Limb (tissue), 2 donors: Measurements from ENCODE around the gene DPP10.

Experiments
- DNase-seq, 2 donors: peaks; one replicate each; pipeline ENCODE4 v3.0.0-alpha.2; 2016; ENCODE audit errors: extremely low spot score in 2 of 2

Gene DPP10

GRCh38 chr2:115122701-115123100 lies 680.3 kb downstream of the DPP10 start:
- DNase-seq, result no peak

DNA sequence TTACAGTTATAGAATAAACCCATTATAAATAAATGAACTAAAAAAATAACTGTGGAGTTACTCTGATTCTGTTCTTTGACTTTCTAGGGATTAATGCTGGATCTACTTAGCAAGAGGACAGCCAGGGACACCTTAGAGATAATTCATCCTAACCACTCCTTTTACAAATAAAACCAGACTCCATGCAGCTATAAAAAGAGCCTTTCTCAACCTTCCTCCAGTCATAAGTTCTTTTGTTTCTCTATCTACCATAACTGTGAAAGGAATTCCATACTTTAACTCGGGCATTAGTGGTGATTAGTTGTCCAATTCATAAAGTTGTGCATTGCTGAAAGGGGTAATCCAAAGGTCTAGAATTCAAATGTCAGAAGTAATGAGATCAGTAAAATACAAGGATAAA lies 682.4 kb downstream of the DPP10 start:
- DNase-seq, result no peak

DNA sequence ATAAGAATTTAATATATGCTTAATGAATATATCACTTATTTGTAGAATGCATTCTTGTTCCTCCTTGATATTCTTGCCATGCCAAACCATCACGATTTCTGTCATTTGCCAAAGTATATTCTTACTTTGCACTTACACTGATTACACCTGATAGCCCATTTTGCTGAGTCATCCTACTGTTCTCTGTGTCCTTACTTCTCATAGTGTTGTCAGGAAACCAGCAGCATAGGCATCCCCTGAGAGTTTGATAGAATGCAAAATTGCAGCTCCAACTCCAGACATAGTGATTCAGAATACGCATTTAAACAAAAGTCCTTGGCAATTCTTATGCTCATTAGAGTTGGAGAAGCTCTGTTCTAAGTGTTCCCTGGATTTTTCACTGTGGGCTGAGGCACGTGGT lies 687.1 kb downstream of the DPP10 start:
- DNase-seq, result no peak

DNA sequence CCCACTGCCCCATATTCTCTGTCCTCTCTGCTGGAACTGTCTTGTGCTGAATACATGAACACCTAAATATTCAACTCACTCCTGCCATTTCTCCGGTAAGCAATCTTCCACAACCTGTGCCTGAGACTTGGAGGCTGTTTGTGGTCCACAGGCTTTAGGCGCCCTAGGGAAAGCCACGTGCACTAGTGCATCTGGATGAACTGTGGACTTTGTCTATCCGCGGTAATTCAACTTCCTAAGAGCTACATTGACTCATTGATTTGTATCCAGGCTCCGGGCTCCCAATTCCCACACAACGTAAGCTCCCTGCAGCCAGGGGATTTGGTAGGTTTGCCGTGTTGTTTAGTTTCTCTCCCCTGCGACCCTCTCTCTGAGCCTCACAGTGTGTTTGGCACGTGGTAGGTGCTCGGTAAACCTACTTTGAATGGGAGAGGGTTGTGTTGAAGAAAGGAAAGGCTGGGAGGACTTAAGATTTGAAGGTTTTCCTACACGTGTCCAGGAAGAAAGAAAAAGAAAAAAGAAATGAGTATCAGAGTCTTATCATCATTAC lies 718.2 kb downstream of the DPP10 start:
- DNase-seq, result no peak

DNA sequence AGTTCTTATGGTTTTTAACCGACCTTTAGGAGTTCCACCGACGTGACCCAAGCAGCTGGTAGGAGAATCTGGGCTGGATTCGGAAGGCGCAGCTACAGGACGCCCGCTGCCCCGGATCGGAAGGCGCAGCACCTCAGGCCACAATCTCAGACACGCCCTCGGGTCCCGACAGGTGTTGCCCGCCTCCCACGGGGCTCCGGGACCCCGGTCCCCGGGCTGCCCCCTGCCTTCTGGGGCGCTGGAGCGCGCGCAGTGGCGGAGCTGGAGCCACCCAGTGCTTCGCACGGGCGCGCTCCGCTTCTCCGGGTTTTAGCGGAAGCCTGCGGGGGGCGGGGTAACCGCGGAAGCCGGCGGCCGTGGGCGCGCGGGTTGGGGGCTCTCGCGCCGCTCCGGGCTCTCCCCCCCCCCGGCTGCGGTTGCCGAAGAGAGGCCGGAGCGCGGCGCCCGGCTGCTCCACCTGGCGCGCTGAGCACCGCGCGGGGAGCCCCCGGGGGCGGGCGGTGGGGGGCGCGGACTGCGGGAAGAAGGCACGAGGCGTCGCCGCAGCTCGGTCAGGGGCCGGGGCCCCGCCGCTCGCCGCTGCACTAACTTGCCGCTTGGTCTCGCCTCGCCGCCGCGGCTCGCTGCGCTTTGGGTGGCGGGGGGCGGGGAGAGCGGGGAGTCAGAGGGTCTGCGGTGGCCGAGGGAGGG lies 718.8 kb downstream of the DPP10 start:
- DNase-seq, result peak; percentile 22 to 89

- peak in 1 of 2 donors; percentile 74 for DNase-seq
Measured at GRCh38 chr2:115161771-115162493, 719.5 kb downstream of the DPP10 start.

DNA sequence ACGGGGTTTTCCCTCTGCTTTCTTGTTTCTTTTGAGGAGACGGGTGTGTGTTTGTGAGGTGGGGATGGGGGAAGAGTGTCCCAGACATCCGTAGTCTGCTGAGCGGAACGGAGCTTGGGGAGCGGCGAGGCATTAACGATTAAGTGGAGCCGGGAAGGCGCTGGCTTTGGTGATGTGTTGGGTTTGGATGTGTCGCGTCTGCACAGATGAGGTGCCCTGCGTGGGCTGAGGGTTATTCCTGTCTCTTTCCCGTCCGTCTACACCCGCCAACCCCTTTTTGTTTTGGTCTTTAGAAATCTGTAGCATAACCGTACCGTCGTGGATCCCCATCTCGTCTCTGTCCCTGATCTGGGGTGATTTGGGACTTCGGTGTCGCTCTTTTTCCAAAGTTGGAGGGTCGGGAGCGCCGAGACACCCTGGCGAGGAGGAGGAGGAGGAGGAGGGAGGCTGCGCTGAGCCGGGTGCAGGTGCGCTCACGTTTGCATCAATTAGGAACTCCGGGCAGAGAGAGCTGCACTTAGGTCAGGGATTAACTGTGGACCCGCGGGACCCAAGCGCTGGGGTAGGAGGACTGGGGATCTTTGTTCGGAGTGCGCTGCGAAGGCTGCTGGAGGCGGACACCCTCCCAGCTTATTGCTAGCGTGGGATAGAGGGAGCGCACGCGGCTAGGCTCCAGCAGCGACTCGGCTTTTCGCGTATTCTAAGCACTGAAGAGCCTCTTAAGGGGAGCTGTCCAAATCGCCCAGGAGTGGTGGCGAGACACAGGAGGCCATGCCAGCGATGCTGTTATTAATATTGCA lies 720.3 kb downstream of the DPP10 start:
- DNase-seq, result peak in 1 of 2 donors; percentile 46

- no peak for DNase-seq
Measured at GRCh38 chr2:115163572-115163971, 721.1 kb downstream of the DPP10 start.

GRCh38 chr2:115165529-115166109 lies 723.2 kb downstream of the DPP10 start:
- peak in 1 of 2 donors; percentile 55 for DNase-seq

GRCh38 chr2:115168457-115168856 lies 726.0 kb downstream of the DPP10 start:
- no peak for DNase-seq

DNA sequence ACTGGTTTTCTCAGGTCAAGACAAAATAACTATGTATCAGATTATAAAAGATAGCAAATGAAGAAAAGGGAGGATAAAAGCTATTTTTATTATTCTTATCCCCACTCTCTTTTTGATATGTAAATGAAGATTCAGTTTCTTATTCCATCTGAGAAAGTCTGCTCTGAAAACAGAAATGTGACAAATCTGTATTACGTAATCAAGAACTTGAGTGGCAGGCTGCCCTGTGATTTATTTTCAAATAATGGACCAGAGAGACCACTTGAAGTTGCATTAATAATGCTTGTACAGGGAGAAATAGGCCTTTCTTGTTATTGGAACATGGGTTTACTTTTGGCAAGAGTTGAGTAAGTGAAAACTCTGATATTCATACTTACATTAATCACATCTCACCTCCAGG lies 727.4 kb downstream of the DPP10 start:
- DNase-seq, result no peak

DNA sequence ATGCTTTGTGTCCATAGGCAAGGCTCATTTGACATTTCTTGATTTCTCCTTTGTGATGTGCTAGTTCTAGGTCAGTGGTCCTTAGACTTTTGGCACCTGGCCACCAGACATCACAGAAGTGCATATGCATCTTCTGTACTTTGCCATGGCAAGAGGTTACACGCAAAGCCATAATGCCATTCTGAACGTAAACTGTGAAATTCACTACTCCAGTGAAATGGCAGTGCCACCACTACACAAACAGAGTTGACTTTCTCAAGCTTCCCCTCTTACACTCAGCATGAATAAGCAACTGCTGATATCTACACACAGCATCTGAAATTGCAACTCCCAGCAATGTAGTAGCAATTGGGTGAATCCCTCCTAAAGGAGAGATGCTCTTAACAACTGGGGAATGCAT lies 729.3 kb downstream of the DPP10 start:
- DNase-seq, result no peak

DNA sequence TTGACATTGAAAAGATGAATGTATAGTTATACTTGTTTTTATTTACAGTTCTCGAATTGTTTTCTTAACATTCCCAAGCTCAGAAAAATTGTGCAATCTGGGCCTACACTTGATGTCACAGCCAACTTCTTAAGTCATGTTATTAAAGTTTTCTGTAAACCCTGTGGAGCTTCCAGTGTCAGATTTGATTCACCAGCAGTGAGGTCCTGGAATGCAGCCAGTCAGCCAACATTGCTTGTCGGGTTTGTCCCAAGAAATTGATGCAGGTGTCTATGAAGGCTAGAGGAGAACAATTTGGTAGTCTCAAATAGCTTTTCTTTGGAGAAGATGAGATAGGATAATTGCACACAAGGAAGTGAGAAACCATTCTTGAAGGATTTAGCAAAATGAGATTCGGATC lies 732.2 kb downstream of the DPP10 start:
- DNase-seq, result no peak

DNA sequence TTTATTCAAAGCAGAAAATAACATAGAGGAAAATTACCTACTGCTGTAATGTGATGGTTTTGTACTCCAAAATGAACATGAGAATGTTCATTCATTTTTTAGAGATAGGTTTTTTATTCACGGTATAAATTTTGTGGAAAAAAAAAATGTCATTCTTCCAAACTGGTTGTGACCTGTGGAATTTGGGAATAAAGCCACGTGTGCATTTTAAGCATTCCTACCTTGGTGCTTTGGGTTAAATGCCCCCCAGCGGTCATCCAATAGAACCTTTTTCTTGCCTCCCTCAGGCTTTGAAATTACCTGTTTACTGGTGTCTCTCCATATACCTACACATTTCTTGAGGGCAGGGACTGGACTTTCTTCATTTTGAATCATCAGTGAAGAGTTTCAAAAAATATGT lies 740.7 kb downstream of the DPP10 start:
- DNase-seq, result no peak

DNA sequence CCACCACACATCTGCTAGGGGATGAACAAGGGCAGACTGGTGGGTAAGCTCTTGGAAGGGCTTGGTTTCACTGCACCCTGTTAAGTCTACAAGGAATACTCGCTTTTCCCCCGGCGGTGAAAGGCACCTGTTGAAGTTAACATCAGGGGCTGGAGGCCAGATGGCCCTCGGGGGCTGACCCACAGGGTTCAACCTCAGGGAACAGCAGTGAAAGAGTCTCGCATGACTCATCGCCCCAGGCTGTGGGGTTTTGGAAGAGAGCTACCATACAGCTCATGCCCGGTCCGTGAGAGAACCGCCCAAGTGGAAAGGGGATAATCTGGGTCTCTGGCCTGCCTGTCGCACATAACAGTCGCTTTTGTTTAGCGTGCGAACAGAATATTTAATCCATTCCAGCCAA lies 748.0 kb downstream of the DPP10 start:
- DNase-seq, result no peak

DNA sequence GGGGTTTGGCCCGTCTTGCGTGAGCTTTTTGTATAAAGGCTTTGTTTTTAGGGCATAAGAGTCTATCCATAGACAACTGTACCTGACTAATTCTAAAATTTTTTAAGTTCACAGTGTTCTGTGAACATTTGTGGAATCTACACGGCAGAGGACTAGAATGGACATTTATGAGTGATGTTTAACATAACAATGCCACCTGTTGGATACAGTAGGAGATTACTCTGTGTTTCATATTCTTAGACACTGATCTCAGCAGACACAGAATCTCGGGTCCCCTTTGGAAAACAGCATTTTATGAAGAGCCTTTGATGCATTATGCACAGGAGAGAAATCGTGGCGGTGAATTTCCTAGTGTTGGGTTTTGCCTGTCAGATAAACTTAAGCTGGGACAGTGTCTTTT lies 752.2 kb downstream of the DPP10 start:
- DNase-seq, result no peak

GRCh38 chr2:115196587-115196986 lies 754.1 kb downstream of the DPP10 start:
- DNase-seq, result no peak

DNA sequence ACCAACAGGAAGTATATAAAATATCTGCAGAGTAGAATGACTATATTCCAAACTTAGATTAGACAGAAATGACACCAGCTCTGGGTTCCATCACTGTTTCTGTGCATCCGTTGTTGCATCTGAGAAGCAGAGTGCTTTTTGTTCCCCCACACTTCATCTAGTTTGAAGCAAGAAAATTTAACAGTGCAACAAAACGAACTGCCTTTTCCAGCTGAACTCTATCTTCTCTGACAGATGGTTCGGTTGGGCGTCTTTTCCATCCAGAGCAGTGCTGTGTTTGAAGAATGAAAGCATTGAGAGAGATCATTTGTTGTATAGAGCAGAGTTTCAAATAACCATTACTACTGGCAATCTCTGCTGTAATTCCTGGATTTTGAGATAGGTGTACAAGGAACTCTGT lies 757.5 kb downstream of the DPP10 start:
- DNase-seq, result no peak

DNA sequence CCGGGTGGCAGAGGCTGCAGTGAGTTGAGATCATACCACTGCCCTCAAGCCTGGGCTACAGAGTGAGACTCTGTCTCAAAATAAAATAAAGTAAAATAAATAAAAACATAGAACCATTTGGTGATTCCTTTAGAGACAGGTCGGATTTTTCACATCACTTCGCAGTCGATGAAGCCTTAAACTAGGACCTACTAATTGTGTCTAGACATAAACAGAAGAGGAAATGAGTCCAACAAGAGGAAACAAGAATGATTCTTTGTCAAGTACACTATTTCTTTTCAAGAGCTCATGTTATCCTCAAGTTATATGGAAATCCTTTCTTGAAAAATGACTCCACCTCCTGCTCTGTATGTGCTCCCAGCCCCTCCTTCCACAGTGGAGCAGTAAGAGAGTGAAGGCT lies 758.9 kb downstream of the DPP10 start:
- no peak for DNase-seq

GRCh38 chr2:115208493-115209164 lies 766.2 kb downstream of the DPP10 start:
- DNase-seq, result no peak

DNA sequence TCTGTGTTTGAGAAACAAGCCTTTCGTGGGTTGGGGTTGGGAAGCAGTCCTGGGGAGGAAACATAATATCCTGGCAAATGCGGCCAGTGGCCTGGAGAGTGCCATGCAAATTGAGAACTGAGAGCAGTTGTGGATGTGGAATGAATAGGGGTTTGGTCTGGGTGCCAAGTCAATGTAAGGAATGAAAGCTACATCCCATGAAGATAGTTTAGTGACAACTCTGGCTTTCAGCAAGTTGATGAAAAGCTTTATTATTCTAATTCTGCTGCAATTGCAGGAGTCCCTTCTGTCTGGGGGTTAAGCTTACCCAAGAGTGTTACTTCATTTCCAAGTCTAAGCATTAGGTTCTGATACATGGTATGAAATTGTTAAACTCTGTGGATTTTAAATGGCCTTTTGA lies 771.6 kb downstream of the DPP10 start:
- no peak for DNase-seq
